GM06990 (cell line): ENCODE data around the gene SBF2.

ENCODE experiments used
- DNase-seq: peaks from one replicate; pipeline ENCODE4 v3.0.0-alpha.2; 2011; ENCODE audit not compliant: insufficient read length; ENCODE audit errors: extremely low read depth
- H3K27me3 ChIP-seq: replicated peaks from 2 replicates; pipeline ENCODE4 v1.6.0; 2011; ENCODE audit warnings: low read length; ENCODE audit not compliant: control insufficient read depth, insufficient read depth
- H3K36me3 ChIP-seq: 2 replicates; pipeline ENCODE4 v1.5.1; 2011; ENCODE audit warnings: low read length; ENCODE audit not compliant: control insufficient read depth, insufficient read depth
- H3K4me3 ChIP-seq: replicated peaks from 2 replicates; pipeline ENCODE4 v1.5.1; 2011; ENCODE audit warnings: low read depth, mild to moderate bottlenecking, control low read depth, low read length
- CTCF ChIP-seq: IDR thresholded peaks from 2 replicates; pipeline ENCODE4 v1.5.1; 2011; ENCODE audit warnings: low read length, control low read depth, mild to moderate bottlenecking, inconsistent platforms; ENCODE audit not compliant: insufficient read depth, poor library complexity, severe bottlenecking

Gene SBF2

GRCh38 chr11:9962722-9963121, 331.3 kb downstream of the SBF2 start:
- H3K4me3 ChIP-seq = no peak overlapping the region
- no peaks in the 10 kb centered on the region for H3K36me3 ChIP-seq
- no peaks in the 10 kb centered on the region; the same call in 1 of the 2 replicates for H3K27me3 ChIP-seq
- DNase-seq = peak; percentile 60
- TF ChIP-seq CTCF = no peak

- DNase-seq = no peak
- no peaks in the 10 kb centered on the region; the same call in 1 of the 2 replicates for H3K27me3 ChIP-seq
- no peak for TF ChIP-seq CTCF
- H3K4me3 ChIP-seq = no peak overlapping the region
- H3K36me3 ChIP-seq = no peaks in the 10 kb centered on the region
Measured at GRCh38 chr11:9957072-9957471, 336.9 kb downstream of the SBF2 start.

- Histone ChIP-seq H3K4me3 (no peak overlapping the region), H3K36me3 (no peaks in the 10 kb centered on the region), H3K27me3 (no peaks in the 10 kb centered on the region; the same call in 1 of the 2 replicates)
- DNase-seq = no peak
- no peak for TF ChIP-seq CTCF
Measured at GRCh38 chr11:9956483-9956882, 337.5 kb downstream of the SBF2 start.

GRCh38 chr11:9955391-9955790, 338.6 kb downstream of the SBF2 start:
- no peak for DNase-seq
- H3K27me3 ChIP-seq = no peaks in the 10 kb centered on the region; the same call in 1 of the 2 replicates
- TF ChIP-seq CTCF = no peak
- no peaks in the 10 kb centered on the region for H3K36me3 ChIP-seq
- no peak overlapping the region for H3K4me3 ChIP-seq

- no peak for TF ChIP-seq CTCF
- no peak for DNase-seq
- H3K4me3 ChIP-seq = no peak overlapping the region
- H3K27me3 ChIP-seq = no peaks in the 10 kb centered on the region; the same call in 1 of the 2 replicates
- no peaks in the 10 kb centered on the region for H3K36me3 ChIP-seq
Measured at GRCh38 chr11:9953994-9954626, 339.9 kb downstream of the SBF2 start.
